ENCODE data around the gene AICDA.
"Not testable (repeated sequence)": the region's sequence is repeated elsewhere in the genome, so short reads cannot be mapped to it uniquely, and the experiment has no call there.

- not testable (repeated sequence) for TF ChIP-seq CTCF (conservative IDR thresholded peaks at IDR 0.05 in 1 of 2, IDR thresholded peaks at IDR 0.05 in 1 of 2; ENCODE audit: extremely low read depth in 1 of 2, insufficient read depth in 1 of 2, low read depth in 1 of 2, low read length in 2 of 2); EZH2 (IDR thresholded peaks at IDR 0.05; ENCODE audit: borderline replicate concordance, low read length)
Measured at GRCh38 chr12:8566052-8566451, 46.6 kb downstream of the AICDA start.
